Fibroblast of mammary gland (primary cell): ENCODE measurements around the gene JADE2.
A peak's percentile ranks its signal among the peaks of the same experiment; 100 is the strongest.

Experiments
- DNase-seq: peaks from one replicate; pipeline ENCODE4 v3.0.0-alpha.2; 2010; ENCODE audit warnings: low read depth
- H3K4me3 ChIP-seq: 2 replicates; pipeline ENCODE4 v1.5.1; 2011; ENCODE audit warnings: low read depth, mild to moderate bottlenecking, low read length, moderate library complexity; ENCODE audit not compliant: control insufficient read depth
- TF ChIP-seq, protein P1 (sequence below): conservative IDR thresholded peaks from 2 replicates; pipeline ENCODE4 v1.5.1; 2011; ENCODE audit warnings: low read depth, low read length, inconsistent platforms; ENCODE audit not compliant: control insufficient read depth, insufficient read depth

Gene JADE2

GRCh38 chr5:134611515-134611914 lies 86.0 kb downstream of the JADE2 start:
- H3K4me3 ChIP-seq: no peak overlapping the region
- DNase-seq: no peak
- TF ChIP-seq, protein P1, sequence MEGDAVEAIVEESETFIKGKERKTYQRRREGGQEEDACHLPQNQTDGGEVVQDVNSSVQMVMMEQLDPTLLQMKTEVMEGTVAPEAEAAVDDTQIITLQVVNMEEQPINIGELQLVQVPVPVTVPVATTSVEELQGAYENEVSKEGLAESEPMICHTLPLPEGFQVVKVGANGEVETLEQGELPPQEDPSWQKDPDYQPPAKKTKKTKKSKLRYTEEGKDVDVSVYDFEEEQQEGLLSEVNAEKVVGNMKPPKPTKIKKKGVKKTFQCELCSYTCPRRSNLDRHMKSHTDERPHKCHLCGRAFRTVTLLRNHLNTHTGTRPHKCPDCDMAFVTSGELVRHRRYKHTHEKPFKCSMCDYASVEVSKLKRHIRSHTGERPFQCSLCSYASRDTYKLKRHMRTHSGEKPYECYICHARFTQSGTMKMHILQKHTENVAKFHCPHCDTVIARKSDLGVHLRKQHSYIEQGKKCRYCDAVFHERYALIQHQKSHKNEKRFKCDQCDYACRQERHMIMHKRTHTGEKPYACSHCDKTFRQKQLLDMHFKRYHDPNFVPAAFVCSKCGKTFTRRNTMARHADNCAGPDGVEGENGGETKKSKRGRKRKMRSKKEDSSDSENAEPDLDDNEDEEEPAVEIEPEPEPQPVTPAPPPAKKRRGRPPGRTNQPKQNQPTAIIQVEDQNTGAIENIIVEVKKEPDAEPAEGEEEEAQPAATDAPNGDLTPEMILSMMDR: no peak

GRCh38 chr5:134614450-134615085 lies 89.1 kb downstream of the JADE2 start:
- H3K4me3 ChIP-seq: no peak overlapping the region
- DNase-seq: no peak
- TF ChIP-seq, protein P1: no peak

DNA sequence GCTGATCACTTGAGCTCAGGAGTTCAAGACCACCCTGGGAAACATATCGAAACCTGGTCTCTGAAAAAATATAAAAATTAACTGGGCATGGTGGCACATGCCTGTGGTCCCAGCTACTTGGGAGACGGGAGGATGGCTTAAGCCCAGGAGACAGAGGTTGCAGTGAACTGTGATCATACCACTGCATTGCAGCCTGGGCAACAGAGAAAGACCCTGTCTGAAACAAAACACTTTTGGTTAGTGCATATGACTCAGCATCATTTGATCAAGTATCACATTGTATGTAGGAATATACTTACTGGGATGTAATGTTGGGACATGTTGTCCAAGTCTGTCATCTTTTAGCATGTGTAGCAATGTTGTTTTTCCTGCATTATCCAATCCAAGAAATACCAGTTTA lies 95.2 kb downstream of the JADE2 start:
- TF ChIP-seq, protein P1: no peak
- DNase-seq: no peak
- no peak overlapping the region for H3K4me3 ChIP-seq

DNA sequence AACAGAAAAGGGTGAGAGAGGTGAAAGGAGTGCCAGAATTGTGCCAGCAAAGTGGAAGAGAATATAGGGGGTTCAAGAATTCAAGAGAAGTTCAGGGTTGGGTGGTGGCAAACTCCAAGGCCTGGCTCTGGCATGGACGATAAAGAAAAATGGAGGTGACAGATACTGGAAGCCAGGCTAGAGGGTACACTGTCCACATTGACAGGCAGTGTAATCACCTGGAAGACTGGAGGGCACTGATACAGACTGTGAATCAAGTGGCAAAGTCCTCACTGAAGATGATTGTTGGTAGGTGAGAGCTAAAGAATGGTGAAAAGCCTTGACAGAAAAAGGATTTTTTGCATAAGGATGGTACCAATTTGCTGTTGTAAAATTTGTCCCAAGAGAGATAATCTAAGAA lies 100.1 kb downstream of the JADE2 start:
- TF ChIP-seq, protein P1: no peak
- no peak overlapping the region for H3K4me3 ChIP-seq
- DNase-seq: no peak

- TF ChIP-seq, protein P1: no peak
- H3K4me3 ChIP-seq: no peak overlapping the region
Observed at GRCh38 chr5:134626369-134627014, 101.0 kb downstream of the JADE2 start.

More at GRCh38 chr5:134626369-134627014, 101.0 kb downstream of the JADE2 start:
- peak; percentile 77 for DNase-seq
